Bronchial epithelial cell (primary cell): ENCODE data around the gene CPAMD8. TPM values are rescaled to one million over a fixed set of nuclear protein-coding genes. Genes with fewer than 3 reads are reported as not detected.

Experiments
- DNase-seq: peaks from one replicate; pipeline ENCODE4 v3.0.0-alpha.2; 2010; ENCODE audit warnings: low read depth
- FAIRE-seq: peaks from 2 replicates; lab custom pipeline; 2011; peaks lifted over from hg19 to GRCh38; lab: Jason Lieb, UNC
- H3K27me3 ChIP-seq: 2 replicates; pipeline ENCODE4 v1.5.1; 2011; ENCODE audit warnings: low read length; ENCODE audit not compliant: control insufficient read depth, insufficient read depth
- H3K36me3 ChIP-seq: 2 replicates; pipeline ENCODE4 v1.5.1; 2011; ENCODE audit warnings: low read length; ENCODE audit not compliant: control insufficient read depth, insufficient read depth
- H3K4me3 ChIP-seq: 2 replicates; pipeline ENCODE4 v1.5.1; 2011; ENCODE audit warnings: mild to moderate bottlenecking, low read depth, low read length, control low read depth
- total RNA-seq: library from RNA; depleted of rRNA; stranded (reverse); fragments of >200 nt; gene quantifications from 2 replicates; pipeline ENCODE4 v1.2.1, GENCODE V29; 2014
- TF ChIP-seq, protein P1 (sequence below): IDR thresholded peaks from 2 replicates; pipeline ENCODE4 v1.5.1; 2011; ENCODE audit warnings: mild to moderate bottlenecking, moderate library complexity, low read length, control low read depth, inconsistent platforms; ENCODE audit not compliant: insufficient read depth, severe bottlenecking

CPAMD8 gene
- total RNA-seq, 1 donor from 2014 or later, result 0.53 TPM

DNA sequence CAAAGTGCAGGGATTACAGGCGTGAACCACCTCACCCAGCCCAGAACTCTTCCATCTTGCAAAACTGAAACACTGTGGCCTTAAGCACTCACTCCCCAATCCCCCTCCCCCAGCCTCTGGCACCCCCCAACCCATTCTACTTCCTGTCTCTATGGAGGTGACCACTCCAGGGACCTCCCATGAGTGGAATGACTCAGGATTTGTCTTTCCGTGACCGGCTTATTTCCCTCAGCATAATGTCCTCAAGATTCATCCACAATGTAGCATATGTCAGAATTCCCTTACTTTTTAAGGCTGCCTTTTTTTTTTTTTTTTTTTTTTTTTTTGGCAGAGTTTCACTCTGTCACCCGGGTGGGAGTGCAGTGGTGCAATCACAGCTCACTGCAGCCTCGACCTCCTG lies 141.4 kb downstream of the CPAMD8 start:
- Histone ChIP-seq H3K4me3 (no peak overlapping the region), H3K27me3 (no peaks in the 10 kb centered on the region), H3K36me3 (no peaks in the 10 kb centered on the region)
- TF ChIP-seq, protein P1, sequence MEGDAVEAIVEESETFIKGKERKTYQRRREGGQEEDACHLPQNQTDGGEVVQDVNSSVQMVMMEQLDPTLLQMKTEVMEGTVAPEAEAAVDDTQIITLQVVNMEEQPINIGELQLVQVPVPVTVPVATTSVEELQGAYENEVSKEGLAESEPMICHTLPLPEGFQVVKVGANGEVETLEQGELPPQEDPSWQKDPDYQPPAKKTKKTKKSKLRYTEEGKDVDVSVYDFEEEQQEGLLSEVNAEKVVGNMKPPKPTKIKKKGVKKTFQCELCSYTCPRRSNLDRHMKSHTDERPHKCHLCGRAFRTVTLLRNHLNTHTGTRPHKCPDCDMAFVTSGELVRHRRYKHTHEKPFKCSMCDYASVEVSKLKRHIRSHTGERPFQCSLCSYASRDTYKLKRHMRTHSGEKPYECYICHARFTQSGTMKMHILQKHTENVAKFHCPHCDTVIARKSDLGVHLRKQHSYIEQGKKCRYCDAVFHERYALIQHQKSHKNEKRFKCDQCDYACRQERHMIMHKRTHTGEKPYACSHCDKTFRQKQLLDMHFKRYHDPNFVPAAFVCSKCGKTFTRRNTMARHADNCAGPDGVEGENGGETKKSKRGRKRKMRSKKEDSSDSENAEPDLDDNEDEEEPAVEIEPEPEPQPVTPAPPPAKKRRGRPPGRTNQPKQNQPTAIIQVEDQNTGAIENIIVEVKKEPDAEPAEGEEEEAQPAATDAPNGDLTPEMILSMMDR, result no peak
- no peak for DNase-seq
- no peak for FAIRE-seq

DNA sequence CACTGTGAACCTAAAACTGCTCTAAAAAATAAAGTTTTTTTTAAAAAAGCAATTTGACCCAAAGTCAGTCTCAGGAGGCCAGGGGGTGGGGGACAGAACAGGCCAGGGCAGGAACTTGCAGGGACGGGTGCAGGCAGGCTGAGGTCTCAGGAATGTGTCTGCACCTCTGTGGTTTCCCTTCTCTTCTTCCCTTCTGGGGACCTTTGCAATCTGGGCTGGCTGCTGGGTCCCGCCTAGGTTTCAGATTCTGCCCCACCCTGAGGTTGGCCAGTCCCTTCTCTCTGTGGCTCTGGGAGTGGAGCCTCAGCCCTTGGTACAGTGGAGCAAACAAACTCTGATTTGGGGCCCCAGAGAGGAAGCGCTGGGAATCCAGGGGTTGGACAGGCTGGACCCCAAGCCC lies 143.1 kb downstream of the CPAMD8 start:
- H3K27me3 ChIP-seq, result no peaks in the 10 kb centered on the region
- no peak overlapping the region for H3K4me3 ChIP-seq
- DNase-seq, result peak; percentile 58
- TF ChIP-seq, protein P1, result no peak
- peaks cover 9% of the 10 kb centered on the region for H3K36me3 ChIP-seq
- no peak for FAIRE-seq

DNA sequence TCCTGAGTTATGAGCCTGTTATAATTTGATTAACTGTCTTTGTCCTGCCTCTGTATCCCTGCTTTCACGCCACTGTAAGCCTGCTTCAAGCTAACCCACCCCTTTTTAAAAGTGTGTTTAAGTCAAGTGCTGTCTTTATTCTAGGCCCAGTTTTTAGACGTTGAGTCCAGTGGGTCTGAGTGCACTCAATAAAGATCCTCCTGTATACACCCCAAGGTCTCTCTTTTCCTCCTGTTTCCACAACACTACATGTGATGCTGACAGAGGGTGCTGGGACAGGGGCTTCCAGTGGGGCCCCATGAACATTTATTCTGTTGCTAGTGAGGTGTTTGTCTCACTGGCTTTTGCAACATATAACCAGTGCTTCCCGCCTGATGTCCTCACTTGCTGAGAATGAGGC lies 144.5 kb downstream of the CPAMD8 start:
- no peak overlapping the region for H3K4me3 ChIP-seq
- no peak for FAIRE-seq
- TF ChIP-seq, protein P1, result no peak
- no peaks in the 10 kb centered on the region for H3K27me3 ChIP-seq
- peaks cover 19% of the 10 kb centered on the region for H3K36me3 ChIP-seq
- DNase-seq, result no peak

DNA sequence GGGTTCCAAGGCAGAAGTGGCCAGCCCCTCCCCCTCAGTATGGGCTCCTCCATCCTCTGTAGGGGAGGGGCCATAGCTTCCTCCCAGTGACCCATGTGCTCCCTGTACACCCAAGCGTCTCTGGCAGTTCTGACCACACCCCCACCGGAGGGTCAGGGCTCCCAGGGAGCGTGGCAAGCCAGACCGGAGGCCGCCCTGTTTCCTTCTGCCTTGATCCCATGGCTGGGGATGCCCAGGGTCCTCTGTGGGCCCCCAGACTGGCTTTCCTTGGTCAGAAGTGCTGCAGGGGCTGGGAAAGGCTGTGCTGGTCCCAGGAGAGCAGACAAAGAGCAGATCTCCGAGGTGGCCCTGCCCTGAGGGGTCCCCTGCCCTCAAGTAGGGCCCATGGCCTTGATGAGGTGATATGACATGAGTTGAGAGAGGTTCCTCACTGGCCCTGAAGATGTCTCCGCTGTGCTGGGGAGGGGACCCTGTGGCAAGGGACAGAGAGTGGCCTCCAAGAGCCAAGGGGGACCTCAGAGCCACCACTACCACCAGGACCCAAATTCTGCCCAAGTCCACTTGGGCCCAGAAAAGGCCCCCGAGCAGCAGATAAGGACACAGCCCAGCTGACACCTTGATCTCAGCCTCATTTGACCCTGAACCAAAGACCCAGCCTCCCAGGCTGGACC lies 145.6 kb downstream of the CPAMD8 start:
- TF ChIP-seq, protein P1, result no peak
- Histone ChIP-seq H3K4me3 (no peak overlapping the region), H3K27me3 (no peaks in the 10 kb centered on the region), H3K36me3 (peaks cover 28% of the 10 kb centered on the region)
- no peak for DNase-seq
- FAIRE-seq, result no peak

DNA sequence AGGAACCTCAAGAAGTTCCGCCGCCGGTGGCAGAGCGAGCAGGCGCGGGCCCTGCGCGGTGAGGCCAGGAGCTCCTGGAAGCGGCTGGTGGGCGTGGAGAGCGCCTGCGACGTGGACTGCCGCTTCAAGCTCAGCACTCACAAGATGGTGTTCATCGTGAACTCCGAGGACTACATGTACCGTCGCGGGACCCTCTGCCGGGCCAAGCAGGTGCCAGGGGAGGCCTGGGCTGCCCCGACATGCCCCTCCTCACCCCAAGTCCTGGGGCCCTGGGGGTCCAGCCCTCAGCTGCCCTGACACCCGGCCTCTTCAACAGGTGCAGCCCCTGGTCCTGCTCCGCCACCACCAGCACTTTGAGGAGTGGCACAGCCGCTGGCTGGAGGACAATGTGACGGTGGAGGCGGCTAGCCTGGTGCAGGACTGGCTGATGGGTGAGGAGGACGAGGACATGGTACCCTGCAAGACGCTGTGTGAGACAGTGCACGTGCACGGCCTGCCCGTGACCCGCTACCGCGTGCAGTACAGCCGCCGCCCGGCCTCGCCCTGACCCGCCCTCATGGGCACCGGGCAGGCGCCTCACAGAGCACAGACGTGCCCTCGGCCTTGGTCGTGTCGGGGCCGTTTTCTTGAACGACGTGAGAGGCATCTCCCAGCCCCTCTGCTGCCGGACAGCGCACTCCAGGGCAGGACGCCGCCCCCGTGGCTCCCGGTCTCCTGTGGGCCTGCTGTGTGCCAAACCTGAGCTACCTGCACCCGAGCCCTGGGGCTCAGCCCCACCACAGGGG lies 148.2 kb downstream of the CPAMD8 start:
- FAIRE-seq, result no peak
- no peak for DNase-seq
- TF ChIP-seq, protein P1, result no peak
- H3K36me3 ChIP-seq, result peaks cover 29% of the 10 kb centered on the region
- H3K27me3 ChIP-seq, result no peaks in the 10 kb centered on the region
- no peak overlapping the region for H3K4me3 ChIP-seq
